ENCODE measurements around the gene TMEM242. TPM values are rescaled to one million over a fixed set of nuclear protein-coding genes. Genes with fewer than 3 reads are reported as not detected.

TMEM242 gene
- total and polyA plus RNA-seq, 2 of the 8 experiments (the other 6 are each of a cell fraction or from before 2014, with no cell fraction given) = 2.4 to 9.0 TPM

DNA sequence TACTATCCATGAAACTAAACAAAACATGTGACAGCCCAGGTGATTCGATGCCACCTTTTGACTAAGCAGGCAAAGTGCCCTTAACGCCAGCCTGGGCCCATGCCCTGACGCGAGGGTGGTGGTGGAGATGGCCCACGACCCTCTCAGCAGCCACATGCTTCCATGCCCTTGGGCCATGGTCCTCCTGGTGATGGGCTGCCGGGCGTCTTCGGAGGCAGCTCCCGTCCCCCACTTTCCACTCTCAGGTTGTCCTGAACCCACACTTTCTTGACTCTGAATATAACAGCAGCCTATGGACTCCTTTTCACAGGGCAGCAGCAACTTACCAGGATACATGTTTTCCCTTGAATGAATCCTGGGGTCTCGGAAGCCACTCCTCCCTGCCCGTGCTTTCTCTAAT is 33.6 kb downstream of the TMEM242 start:
- Histone ChIP-seq H3K79me2 (ENCODE audit: control insufficient read depth in 1 of 2, insufficient read depth in 2 of 2, low read length in 2 of 2) (no peaks in the 10 kb centered on the region), H3K4me1 (replicated peaks in 1 of 4; ENCODE audit: control insufficient read depth in 3 of 4, insufficient read depth in 4 of 4, low read length in 3 of 4) (peaks cover 0 to 6% (median 1%) of the 10 kb centered on the region in 4 experiments; a peak in 2 of 7 replicates), H3K79me1 (ENCODE audit: low read depth, low read length) (no peaks in the 10 kb centered on the region), H3K18ac (ENCODE audit: extremely low read depth, low read length) (no peak overlapping the region), H3K56ac (replicated peaks; ENCODE audit: insufficient read length, low read depth, low read length) (no peak overlapping the region), H3K4me2 (ENCODE audit: insufficient read depth in 1 of 2, low read depth in 2 of 2, low read length in 2 of 2) (no peak overlapping the region), H4K20me1 (replicated peaks in 1 of 2; ENCODE audit: control insufficient read depth in 1 of 2, insufficient read depth in 2 of 2, low read length in 2 of 2) (no peaks in the 10 kb centered on the region), H4K8ac (ENCODE audit: extremely low read depth, insufficient read depth, low read length) (no peak overlapping the region; the same call in 1 of the 2 replicates), H3K9ac (replicated peaks in 1 of 4; ENCODE audit: extremely low read depth in 1 of 4, low read depth in 3 of 4, low read length in 3 of 4) (no peak overlapping the region), H3K23me2 (ENCODE audit: low read depth, low read length) (no peaks in the 10 kb centered on the region), H2BK15ac (ENCODE audit: low read length) (no peak overlapping the region), H2BK5ac (ENCODE audit: low read depth, low read length) (no peak overlapping the region), H3K4ac (replicated peaks; ENCODE audit: insufficient read length, low read depth, low read length) (no peak overlapping the region), H3K4me3 (ENCODE audit: extremely low read depth in 1 of 4, insufficient read depth in 2 of 4, low read depth in 3 of 4, low read length in 4 of 4) (no peak overlapping the region), H3K36me3 (ENCODE audit: control insufficient read depth in 2 of 4, insufficient read depth in 4 of 4, low read length in 3 of 4) (no peaks in the 10 kb centered on the region; a peak in 1 of 8 replicates), H3K27ac (ENCODE audit: low read depth, low read length) (no peak overlapping the region), H2BK20ac (ENCODE audit: low read length) (no peak overlapping the region), H4K91ac (replicated peaks; ENCODE audit: insufficient read length, low read length) (no peak overlapping the region), H3K27me3 (replicated peaks in 1 of 4; ENCODE audit: control insufficient read depth in 3 of 4, extremely low read depth in 1 of 4, insufficient read depth in 3 of 4, low read length in 3 of 4) (no peaks in the 10 kb centered on the region), H3K23ac (ENCODE audit: insufficient read length) (no peak overlapping the region), H4K5ac (ENCODE audit: insufficient read length, low read depth, low read length) (no peak overlapping the region), H3K14ac (ENCODE audit: insufficient read length) (no peak overlapping the region), H2BK120ac (replicated peaks; ENCODE audit: low read depth, low read length) (no peak overlapping the region), H2BK12ac (ENCODE audit: low read depth, low read length) (peak overlapping the region; percentile 54; the same call in 1 of the 2 replicates), H3K9me3 (ENCODE audit: insufficient read depth in 2 of 2, low read depth in 1 of 2, low read length in 1 of 2) (no peaks in the 10 kb centered on the region), H2AK5ac (ENCODE audit: low read depth, low read length) (no peak overlapping the region), H2AFZ (ENCODE audit: low read length) (no peak overlapping the region)
- ChIA-PET CTCF (ENCODE audit: partially characterized antibody) (interaction anchor here (0.9 to 2.2 kb wide), 3 partner anchors 9 to 61 kb away, joined by 3 to 10 read pairs (median 3); no protein-coding TSS in a partner anchor), POLR2A (ENCODE audit: partially characterized antibody) (no interaction called here)
- DNase-seq (ENCODE audit: low read depth in 1 of 2, low spot score in 2 of 2) (no peak), FAIRE-seq (no peak)
- WGBS, 2 experiments (ENCODE audit: extremely low coverage in 1 of 2, insufficient coverage in 1 of 2, insufficient read length in 1 of 2, insufficient replicate concordance in 2 of 2, low coverage in 1 of 2, low lambda C conversion rate in 2 of 2, missing lambda C conversion rate in 1 of 2) = 92% methylated on average over 11 of the region's 11 CpGs; no CpG with 5 or more reads in 1 of the 2 experiments
- TF ChIP-seq TCF12 (IDR thresholded peaks at IDR 0.05; ENCODE audit: low read depth, low read length) (no peak), KDM1A (IDR thresholded peaks at IDR 0.05; ENCODE audit: borderline replicate concordance, low read length) (no peak), HDAC2 (IDR thresholded peaks at IDR 0.05; ENCODE audit: borderline replicate concordance in 1 of 2, low read depth in 2 of 2, low read length in 2 of 2) (no peak), SIRT6 (IDR thresholded peaks at IDR 0.05; ENCODE audit: low read length) (no peak), MAFK (IDR thresholded peaks at IDR 0.05; ENCODE audit: low read depth, low read length) (no peak)

All from H1 (cell line).